HG03432 (cell line): ENCODE data around the gene WDR7.

ENCODE experiments used
- ATAC-seq: cut with Tn5 transposase; IDR thresholded peaks from one replicate; pipeline ENCODE4 v1.9.1; 2021; ENCODE audit warnings: mild to moderate bottlenecking, moderate library complexity; ENCODE audit not compliant: unreplicated experiment

Gene WDR7

DNA sequence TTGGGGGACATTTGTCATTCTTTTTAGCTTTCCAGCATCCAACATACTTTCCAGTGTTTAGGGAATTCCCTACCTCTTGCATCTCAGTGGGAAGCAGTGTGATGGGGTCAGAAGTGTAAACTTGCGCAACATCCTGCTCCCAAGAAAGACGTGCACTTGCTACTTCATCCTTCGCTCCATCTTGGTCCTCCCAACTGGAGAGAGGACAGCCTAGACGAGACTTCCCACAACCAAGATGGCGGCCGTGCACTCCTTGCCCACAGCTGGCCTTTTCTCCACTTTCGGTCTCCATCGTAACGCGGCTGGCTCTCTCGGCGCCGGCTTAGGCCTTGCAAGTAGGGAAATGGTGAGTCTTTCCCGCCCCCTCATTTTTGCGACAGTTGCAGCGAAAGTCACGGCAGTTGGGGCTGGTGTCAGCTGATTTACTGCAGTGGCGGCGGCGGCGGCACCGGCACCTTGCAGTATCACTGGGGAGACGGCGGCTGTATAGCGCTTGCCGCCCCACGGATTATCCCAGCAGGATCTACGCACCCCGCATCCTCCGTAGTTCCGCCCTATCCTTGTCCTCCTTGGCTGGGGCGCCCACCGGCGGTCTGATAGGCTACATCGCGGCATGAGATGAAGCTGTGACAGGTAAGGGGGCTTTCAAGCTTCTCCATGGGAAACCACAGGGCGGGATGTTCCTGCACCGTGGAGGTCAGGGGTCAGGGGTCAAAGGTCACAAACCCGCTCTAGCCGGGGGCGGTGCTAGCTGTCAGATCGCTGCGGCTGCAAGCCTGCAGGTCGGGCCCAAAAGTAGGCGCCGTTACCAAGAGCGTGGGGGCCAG is at the start of gene WDR7:
WDR7 (plus strand) TSS at position 416 of the 827 bp plus-strand sequence. CDS start 21,157 bp downstream, outside the sequence.
- ATAC-seq: peak; percentile 96

DNA sequence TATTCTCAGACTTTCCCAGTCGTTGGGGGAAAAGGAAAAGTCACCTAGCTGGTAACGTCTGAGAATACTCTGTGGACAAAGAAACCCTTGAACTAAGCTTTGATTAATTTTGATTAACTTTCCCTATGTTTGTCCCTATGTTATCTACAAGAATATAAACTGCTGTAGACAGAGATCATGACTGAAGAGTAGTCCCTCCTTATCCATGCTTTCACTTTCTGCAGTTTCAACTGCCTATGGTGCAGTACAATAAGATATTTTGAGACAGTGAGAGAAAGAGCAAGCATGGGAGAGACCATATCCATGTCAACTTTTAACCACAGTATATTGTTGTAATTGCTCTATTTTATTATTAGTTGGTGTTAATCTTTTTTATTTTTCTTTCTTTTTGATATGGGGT is 44.5 kb upstream of the WDR7 start:
- ATAC-seq: no peak

DNA sequence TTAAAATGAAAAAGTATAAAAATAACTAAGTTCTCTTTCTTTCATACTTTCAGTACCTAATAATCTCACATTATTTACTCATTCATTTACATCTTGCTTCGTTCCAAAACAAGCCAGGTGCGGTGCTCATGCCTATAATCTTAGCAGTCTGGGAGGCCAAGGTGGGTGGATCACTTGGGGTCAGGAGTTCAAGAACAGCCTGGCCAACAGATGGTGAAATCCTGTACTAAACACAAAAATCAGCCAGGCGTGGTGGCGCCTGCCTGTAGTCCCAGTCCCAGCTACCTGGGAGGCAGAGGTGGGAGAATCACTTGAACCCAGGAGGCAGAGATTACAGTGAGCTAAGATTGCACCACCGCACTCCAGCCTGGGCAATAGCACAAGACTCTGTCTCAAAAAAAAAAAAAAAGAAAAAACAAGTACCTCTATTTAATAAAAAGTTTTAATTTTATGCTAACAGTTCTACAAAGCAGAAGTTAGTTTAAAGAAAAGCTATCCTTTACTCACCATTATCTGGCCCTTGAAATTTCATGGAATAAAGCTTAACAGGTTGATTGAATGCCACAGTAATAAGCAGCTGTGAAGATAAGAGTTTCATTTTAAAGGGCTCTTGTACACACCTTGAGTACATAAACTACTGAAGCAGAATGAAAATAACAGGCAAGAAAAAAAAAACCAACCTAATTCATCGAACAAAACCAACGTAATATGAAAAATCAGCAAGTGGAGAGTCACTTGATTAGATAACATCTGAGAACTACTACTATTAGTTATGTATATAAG is 35.2 kb upstream of the WDR7 start:
- peak; percentile 47 for ATAC-seq

DNA sequence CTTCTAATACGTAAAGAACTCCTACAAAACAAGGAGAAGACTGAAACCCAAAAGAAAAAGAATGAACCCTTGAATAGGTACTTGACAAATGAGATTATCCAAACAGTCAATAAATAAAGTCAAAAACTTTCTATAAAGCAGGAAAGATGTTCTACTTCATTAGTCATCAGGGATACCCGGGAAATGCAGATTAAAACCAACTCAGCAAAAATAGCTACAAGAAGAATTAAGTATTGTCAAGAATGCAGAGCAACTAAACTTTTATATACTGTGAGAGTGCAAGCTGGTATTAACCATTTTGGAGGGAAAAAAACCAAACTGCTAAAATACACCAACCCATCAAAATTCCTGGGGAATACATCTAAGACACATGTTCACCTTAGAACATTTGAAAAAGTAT is 23.2 kb upstream of the WDR7 start:
- no peak for ATAC-seq

DNA sequence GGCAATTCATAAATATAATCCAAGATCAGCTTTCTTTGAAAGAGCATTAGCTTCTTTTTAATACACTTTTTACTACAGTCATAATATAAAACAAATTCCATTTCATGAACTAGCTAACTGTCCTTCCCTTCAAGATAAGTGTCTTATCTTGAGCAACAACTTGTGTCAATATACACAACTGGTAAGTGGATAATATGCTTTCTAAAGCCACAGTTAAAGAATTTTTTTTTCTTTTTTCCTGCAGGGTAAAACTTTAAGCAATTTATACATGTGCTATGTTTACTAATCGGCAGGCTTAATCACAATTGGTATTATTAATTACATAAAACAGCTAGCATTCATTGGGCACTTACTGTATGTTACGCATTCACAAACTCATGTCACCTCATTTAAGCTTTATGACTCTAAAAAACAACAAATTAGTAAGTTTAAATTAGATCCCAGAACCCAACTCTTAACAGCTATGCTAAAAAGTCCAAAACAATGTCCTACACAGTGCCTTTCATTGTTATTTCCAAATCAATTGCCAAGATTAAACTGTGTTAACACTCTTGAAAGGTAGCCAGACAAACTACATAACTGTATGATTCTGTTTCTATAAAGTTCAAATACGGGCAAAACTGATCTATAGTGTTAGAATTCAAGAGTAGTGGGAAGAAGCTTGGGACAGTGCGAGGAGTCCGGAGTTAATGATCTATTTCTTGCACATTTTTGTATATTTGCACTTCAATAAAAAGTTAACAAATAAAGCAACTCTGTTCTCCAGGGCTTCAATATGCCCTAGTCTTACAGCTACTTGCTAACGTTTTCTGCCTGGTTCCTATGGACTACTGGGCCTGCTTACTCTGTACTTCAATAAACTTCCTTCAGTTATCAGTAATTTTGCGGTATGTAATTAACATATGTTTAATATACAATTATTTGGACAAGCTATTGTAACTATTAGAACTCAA is 18.8 kb upstream of the WDR7 start:
- ATAC-seq: no peak

DNA sequence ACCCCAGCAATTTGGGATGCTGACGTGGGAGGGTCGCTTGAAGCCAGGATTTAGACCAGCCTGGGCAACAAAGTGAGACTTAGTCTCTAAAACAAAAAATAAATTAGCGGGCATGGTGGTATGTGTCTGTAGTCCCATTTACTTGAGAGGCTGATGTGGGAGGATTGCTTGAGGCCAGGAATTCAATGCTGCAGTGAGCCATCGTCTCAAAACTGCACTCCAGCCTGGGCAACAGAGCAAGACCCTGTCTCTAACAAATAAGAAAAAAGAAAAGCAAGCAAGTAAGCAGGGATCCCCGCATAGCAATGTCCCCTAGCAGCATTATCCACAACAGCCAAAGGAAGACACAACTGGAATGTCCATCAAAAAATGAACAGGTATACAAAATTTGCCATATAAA is 16.2 kb upstream of the WDR7 start:
- ATAC-seq: no peak

DNA sequence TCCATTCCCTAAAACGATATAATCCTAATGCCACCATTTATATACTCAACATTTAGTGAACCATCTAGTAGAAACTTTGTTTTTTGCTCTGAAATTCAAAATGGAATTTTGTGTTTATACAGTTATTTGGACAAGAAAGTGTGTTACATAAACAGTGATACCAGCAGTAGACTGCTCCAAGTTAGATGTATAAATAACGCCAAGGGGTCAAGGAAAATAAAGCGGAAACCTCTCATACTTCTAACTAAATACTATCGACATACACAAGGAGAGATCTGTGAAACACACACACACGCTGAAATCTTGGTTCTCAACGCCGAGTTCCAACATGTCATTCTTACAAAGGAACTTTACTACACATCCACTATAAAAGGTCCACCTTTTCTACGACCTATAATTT is 14.0 kb upstream of the WDR7 start:
- no peak for ATAC-seq

DNA sequence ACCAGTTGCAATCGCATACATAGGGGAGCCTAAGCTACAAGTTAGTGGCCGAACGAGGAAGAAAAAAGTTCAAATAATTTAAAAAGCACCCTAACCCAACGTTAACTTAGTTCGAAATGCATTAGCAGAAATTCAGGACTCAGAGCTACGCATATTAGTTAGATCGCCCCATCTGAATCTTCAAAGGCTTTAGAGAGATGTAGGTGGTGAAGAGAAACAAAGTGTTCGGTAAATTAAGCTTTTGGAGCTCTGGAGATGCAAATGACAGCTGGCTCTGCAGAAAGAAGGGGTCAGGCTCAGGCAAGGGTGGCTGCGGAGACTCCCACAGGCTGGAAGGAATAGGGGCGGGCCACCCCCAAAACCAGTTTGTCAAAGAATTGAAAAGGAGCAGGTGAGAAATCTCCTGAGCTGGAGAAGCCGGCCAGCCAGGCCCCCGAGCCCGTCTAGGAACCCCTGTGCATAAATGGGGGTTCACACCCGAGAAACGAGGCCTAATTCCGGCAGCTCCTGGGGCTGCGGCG is 13.4 kb upstream of the WDR7 start:
- ATAC-seq: peak; percentile 19

DNA sequence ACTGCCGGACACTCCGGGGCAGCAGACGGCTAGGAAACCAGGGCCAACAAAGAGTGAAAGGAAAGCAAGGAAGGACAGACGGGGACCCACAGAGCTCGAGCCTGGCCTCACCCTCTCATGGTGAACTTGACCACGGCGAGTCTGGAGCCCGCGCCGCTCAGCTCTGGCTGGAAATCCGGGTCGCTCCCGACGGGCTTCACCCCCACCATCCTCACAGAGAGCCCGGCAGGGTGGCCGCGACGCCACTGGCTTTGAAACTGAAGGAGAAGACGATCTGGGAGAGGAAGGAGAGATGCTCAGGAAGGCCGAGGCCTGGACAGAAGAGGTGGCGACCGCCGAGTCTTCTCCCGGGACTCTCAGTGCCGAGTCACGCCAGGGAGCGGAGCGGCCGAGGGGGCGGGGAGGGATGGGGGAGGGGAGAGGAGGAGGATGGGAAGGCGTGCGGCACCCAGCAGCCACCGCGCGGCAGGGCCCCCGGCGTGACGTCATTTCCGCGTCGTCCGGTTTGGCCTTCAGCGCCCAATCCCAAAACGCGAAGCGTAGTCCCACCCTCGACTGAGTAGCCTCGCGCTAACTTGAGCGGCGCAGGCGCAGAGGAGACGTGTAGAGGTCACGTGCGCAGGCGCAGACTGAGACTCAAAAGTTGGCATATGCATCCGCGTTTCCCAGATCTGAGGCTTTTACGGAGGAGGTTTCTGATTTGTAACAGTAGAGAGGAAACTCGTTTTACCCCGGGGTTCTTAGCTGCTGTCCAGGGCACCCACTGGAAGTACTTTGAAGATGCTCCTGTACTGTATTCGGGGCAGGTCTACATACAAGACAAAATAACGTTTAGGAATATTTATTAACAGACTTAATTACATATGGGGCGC is 12.7 kb upstream of the WDR7 start, which contains the start of gene TXNL1:
TXNL1 (minus strand) TSS at position 361 of the 872 bp plus-strand sequence; CDS start at position 209, 152 bp downstream.
- peak; percentile 97 for ATAC-seq

DNA sequence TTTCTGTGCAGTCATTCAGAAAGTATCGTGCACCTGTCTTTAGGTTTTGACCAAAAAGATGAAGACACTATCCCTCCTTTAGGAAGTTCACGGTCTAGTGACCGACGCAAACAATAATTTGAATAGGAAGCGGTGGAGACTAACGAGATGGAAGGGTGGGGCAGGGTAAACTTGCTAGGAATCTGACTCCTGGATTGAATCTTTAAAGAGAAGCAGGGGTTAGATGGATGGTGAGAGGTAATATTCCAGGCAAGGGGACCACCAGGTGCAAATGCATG is 12.1 kb upstream of the WDR7 start:
- ATAC-seq: no peak

DNA sequence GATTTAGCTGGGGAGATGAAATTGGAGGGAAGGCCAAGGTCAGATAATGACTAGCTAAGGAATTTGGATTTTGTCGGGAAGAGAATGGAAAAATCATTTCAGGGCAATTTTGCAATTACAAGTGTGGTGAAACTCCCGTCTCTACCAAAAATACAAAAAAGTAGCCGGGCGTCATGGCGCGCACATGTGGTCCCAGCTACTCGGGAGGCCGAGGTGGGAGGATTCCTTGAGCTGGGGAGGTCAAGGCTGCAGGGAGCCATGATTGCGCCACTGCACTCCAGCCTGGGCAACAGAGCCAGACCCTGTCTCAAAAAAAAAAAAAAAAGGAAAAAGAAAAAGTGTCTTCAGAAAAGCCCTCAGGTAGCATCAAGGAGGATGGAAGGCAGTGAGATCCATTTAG is 11.6 kb upstream of the WDR7 start:
- ATAC-seq: no peak

DNA sequence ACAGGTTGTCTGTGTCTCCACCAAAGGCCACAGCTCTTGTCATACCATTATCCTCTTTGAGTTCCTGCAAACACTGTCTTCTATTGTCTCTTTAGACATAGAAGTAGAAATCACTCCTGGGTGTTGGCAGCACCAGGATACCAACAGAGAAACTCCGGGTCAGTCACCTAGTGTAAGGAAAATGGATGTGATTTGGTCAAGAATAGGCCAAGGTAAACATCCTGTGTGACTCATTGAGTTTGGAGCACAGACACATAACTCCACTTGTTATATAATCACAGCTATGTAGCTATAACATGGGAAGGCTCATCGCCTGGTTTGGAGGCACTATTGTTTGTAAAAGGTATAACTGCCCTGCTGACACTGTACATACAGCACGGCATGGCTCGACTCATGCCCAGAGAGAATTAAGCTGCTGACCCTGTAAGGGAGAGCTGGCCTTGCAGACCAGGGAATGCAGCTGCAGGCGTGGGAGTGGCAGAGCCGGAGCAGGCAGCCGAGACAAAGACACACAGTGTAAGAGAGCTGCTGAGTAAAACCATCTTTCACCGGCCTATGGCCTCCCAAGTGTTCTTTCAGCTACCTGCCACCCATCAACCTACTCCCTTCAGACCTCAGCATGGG is 9.3 kb upstream of the WDR7 start:
- no peak for ATAC-seq

DNA sequence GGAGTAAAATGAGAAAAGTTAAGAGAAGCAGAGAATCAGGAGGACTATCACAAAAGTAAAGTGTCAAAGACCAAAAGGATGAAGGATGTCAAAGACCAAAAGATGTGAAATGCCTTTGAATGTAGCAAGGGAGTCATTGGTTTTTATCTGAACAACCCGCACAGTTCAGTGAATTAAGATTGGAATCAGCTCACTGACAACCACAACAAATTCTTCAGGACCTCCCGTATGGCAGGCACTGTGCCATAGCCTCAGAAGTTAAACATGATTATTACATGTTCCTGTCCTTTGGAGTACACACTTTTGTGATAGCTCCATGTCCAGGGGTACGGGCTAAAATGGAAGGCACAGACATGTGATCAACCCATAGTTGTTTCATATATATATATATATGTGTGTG is 7.8 kb upstream of the WDR7 start:
- no peak for ATAC-seq

DNA sequence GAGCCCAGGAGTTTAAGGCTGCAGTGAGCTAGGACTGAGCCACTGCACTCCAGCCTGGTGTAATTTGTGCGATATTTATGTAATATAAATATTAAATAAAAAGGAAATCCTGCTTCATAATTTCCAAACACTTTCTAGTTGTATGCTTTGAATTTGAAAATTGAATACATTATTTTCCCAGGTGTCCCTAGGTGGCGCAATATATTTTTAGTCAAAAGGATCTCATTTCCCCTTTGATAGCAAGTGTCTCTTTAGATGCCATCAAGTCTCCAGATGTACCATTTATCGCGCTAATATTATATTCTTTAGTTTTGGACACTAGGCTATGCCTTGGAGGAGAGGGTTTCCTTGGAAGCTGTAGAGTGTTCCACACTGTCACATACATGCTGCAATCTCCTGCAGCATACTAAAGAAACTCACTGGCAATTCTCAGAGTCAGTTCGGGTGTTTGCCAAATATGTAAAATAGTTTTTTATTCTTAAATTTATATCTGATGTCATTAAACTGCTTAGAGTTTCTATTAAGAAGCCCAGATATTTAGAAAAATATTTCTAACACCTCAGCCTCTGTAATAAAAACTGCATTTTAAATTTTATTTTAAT is 5.6 kb upstream of the WDR7 start:
- ATAC-seq: no peak

DNA sequence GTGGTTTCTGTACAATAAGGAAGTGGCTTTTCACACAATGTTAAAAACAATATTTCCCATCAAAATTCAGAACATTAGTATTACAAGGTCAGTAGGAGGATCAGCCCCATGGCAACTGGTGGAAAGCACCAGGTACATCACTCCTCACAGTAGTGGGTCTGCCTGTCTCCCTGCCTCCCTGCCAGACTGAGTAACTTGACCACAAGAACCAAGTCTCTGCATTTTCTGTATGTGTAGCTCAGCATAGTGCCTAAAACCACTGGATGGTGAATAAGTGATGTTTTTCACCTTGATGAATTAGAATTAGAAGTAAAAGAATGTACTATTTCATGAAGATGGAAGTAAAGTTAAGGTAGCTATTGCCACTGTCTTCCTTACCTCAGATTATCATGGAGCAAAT is 4.1 kb upstream of the WDR7 start:
- ATAC-seq: peak; percentile 12

DNA sequence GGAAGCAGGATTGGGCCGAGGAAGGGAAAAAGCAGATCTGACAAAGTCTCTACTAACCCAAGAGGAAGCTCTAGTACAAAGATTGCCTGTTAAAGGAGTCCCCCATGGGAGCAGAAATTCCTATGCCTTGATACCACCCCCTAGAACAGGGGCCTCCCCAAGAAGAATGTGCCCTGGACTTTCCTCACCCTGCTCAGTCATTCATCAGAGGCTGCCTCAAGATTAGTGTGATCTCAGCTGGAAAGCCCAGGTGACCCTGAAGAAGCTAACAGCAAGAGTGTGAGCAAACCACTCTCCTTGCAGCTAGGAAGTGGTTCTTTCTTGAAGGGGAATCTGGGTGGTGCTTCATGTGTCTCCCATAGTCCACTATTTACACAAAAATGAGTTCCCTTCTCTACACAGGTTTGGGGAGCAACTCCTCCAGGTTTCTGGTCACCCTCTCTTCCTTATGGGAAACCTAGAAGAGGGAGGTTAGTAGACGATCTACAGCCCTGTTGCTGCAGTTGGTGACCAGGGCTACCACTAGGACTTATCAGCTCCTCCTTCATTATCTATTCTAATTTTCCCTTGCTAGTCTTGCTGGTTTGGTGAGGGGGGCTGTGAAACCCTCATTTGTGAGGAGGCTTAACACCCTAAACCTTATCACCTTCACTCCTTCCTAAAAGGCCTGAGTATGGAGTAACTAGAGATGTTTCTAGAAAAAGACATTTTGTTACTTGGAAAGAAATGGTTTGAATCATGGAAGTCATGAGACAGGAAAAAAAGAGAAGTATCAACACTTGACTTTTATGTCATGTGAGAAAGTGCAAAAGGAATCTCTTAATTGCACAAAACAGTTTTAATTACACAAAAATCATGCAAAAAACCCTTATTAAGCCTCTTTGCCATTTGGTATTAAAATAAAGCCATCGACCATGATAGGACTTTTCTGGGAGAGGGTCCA is 2.9 kb upstream of the WDR7 start:
- ATAC-seq: no peak

DNA sequence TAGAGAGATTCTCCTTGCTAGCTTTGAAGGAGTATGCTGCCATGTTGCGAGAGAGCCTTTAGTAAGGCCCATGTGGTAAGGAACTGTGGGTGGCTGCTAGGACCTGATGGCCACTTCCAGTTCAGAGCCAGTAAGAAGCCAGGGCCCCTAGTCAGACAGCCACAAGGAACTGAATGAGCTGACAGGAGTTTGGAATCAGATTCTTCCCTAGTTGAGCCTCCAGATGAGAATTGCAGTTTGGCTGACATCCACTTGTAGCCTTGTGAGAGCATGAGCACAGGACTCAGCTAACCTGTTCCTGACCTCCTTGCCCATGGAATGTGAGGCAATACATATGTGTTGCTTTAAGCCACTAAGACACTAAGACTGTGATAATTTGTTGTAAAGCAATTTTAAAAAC is 1.2 kb upstream of the WDR7 start:
- no peak for ATAC-seq

DNA sequence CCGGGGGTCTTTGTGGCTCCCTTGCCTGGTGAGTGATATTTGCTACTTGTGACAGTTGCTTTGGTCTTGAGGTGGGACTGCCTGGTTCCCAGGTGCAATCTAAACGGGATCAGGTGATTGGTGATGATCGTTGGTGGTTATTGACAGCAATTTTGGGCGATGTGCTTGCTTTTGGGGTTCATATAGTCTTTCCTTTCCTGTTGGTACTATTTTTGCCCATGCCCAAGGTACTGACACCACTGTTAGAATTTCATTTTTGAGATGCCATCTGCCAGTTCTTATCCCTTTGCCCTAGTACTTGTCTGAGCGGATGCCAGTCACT is 573 bp downstream of the WDR7 start:
- ATAC-seq: no peak
